HepG2 (cell line): Measurements from ENCODE around the gene SLCO2A1. TPM values are rescaled to one million over a fixed set of nuclear protein-coding genes. Genes with fewer than 3 reads are reported as not detected.

ENCODE experiments used
- ATAC-seq: fragments of 200-7000 bp; cut with Tn5 transposase; 3 replicates; pipeline ENCODE4 v1.9.1; 2020; ENCODE audit warnings: mild to moderate bottlenecking, moderate library complexity
- BruUV-seq: library from RNA; stranded (reverse); fragments of 400-500 nt; replicated peaks from 2 replicates; lab custom pipeline; 2021; lab: Mats Ljungman, UMichigan
- CTCF ChIA-PET: fragments of 300-600 bp; formaldehyde crosslinking; extraction: SDS; loops from one replicate; lab custom pipeline; 2021; ENCODE audit warnings: low total read pairs, inconsistent platforms, low intra/inter-chr PET ratio; lab: Yijun Ruan, JAX
- POLR2A ChIA-PET: fragments of 350-600 bp; sonication (Branson Sonifier 250); formaldehyde crosslinking; loops from one replicate; lab custom pipeline; 2020; ENCODE audit warnings: antibody characterized with exemption, inconsistent platforms; lab: Yijun Ruan, JAX
- DNase-seq: peaks from one replicate; pipeline ENCODE4 v3.0.0-alpha.2; 2015; ENCODE audit warnings: low spot score
- FAIRE-seq: peaks from 3 replicates; lab custom pipeline; 2011; peaks lifted over from hg19 to GRCh38; lab: Jason Lieb, UNC
- H2AFZ ChIP-seq: one replicate; pipeline ENCODE4 v1.6.1; 2011; ENCODE audit warnings: low read length, inconsistent platforms
- H3K27ac ChIP-seq: fragments of 300-600 bp; 3 replicates; pipeline ENCODE4 v1.8.0; 2011; ENCODE audit warnings: mixed run types, mild to moderate bottlenecking, mixed read lengths, low read length, inconsistent platforms; ENCODE audit not compliant: insufficient read depth; ENCODE audit errors: extremely low read length
- H3K27me3 ChIP-seq, 2 experiments: fragments of 200-600 bp in 1 of 2; 2 replicates in 1 of 2; 3 replicates in 1 of 2; pipeline versions ENCODE4 v1.6.0 to v1.8.0; 2011; ENCODE audit warnings: low read length in 2 of 2, mild to moderate bottlenecking in 2 of 2, moderate library complexity in 2 of 2, inconsistent platforms in 1 of 2; ENCODE audit not compliant: insufficient read depth in 2 of 2, control insufficient read depth in 1 of 2
- H3K36me3 ChIP-seq, 2 experiments: fragments of 200-600 bp in 1 of 2; replicated peaks in 1 of 2; 2 replicates in 1 of 2; 3 replicates in 1 of 2; pipeline versions ENCODE4 v1.5.1 to v1.8.0; 2011; ENCODE audit warnings: low read length in 2 of 2, inconsistent platforms in 1 of 2; ENCODE audit not compliant: insufficient read depth in 2 of 2, control insufficient read depth in 1 of 2
- H3K4me1 ChIP-seq: 2 replicates; pipeline ENCODE4 v1.5.1; 2012; ENCODE audit warnings: low read length, inconsistent platforms; ENCODE audit not compliant: insufficient read depth
- H3K4me2 ChIP-seq: 2 replicates; pipeline ENCODE4 v1.6.0; 2011; ENCODE audit warnings: low read depth, low read length, inconsistent platforms
- H3K4me3 ChIP-seq, 3 experiments: fragments of 200-600 bp in 1 of 3; sonication (generic), shearing (Covaris generic) in 1 of 3; replicated peaks in 1 of 3; 2 replicates each; pipeline ENCODE4 v1.5.1; 2011 to 2016; ENCODE audit warnings: low read length in 3 of 3, inconsistent platforms in 2 of 3, low read depth in 2 of 3, mild to moderate bottlenecking in 2 of 3, control low read depth in 1 of 3, mixed read lengths in 1 of 3; ENCODE audit not compliant: insufficient read depth in 1 of 3
- H3K79me2 ChIP-seq: one replicate; pipeline ENCODE4 v1.6.1; 2011; ENCODE audit warnings: low read length, inconsistent platforms; ENCODE audit not compliant: insufficient read depth
- H3K9ac ChIP-seq: 2 replicates; pipeline ENCODE4 v1.6.0; 2011; ENCODE audit warnings: mild to moderate bottlenecking, low read depth, low read length, inconsistent platforms; ENCODE audit not compliant: insufficient read depth
- H3K9me3 ChIP-seq: 2 replicates; pipeline ENCODE4 v1.5.1; 2012; ENCODE audit warnings: mild to moderate bottlenecking, low read length
- H4K20me1 ChIP-seq: 2 replicates; pipeline ENCODE4 v1.6.0; 2011; ENCODE audit warnings: inconsistent platforms, mild to moderate bottlenecking, low read length, moderate library complexity; ENCODE audit not compliant: insufficient read depth
- ERF ChIP-seq: IDR thresholded peaks from 2 replicates; pipeline ENCODE4 v1.6.1; 2018; ENCODE audit warnings: missing biosample characterization, missing genetic modification reagents
- FOXA1 ChIP-seq, 2 experiments: fragments of 450-650 bp in 1 of 2; sonication (generic) in 1 of 2; formaldehyde crosslinking in 1 of 2; IDR thresholded peaks; 2 replicates each; pipeline versions ENCODE4 v1.4.0 to v1.6.1; 2016 to 2020; ENCODE audit warnings: missing genetic modification reagents in 1 of 2
- GATAD2A ChIP-seq: IDR thresholded peaks from 2 replicates; pipeline ENCODE4 v1.6.1; 2016
- NR2F2 ChIP-seq: IDR thresholded peaks from 2 replicates; pipeline ENCODE4 v1.6.1; 2012; ENCODE audit warnings: low read depth, inconsistent platforms, borderline replicate concordance
- ZNF382 ChIP-seq: sonication (generic); formaldehyde crosslinking; IDR thresholded peaks from 2 replicates; pipeline ENCODE4 v1.5.0; 2020; ENCODE audit warnings: missing genetic modification reagents, mild to moderate bottlenecking, borderline replicate concordance
- ZNF644 ChIP-seq: IDR thresholded peaks from 2 replicates; pipeline ENCODE4 v1.6.1; 2016; ENCODE audit warnings: low read depth
- WGBS: methylation state at CpG from one replicate; pipeline ENCODE4 v1.1.6; 2017; ENCODE audit warnings: low lambda C conversion rate; 5-methylcytosine and 5-hydroxymethylcytosine counted together
- in situ Hi-C: cut with HindIII; loops from 2 replicates; pipeline ENCODE4 v1.10.0; 2017; ENCODE audit warnings: low pct_unique_long_range_greater_than_20kb; ENCODE audit not compliant: extremely low pct_ligation_motif_present
- intact Hi-C: fragments of 100-400 bp; cut with micrococcal nuclease; formaldehyde crosslinking; loops from one replicate; pipeline ENCODE4 v1.10.0; 2022; ENCODE audit not compliant: unreplicated experiment
- polyA plus RNA-seq, 8 experiments: library from polyadenylated mRNA; depleted of rRNA in 3 of 8; stranded (reverse) in 7 of 8; unstranded in 1 of 8; fragments of >200 nt; fragmentation: Illumina TruSeq in 4 of 8; extraction: Trizol in 4 of 8; gene quantifications; 2 replicates each; pipeline versions ENCODE4 v1.2.1 to v1.2.3, GENCODE V29; 2011 to 2016; ENCODE audit warnings: low read depth in 4 of 8, missing spikeins in 1 of 8, mixed read lengths in 1 of 8; ENCODE audit not compliant: insufficient read depth in 1 of 8
- total RNA-seq, 5 experiments: library from RNA; depleted of rRNA; stranded (reverse); fragments of >200 nt; fragmentation: Illumina TruSeq; extraction: Trizol; gene quantifications; 2 replicates each; pipeline ENCODE4 v1.2.3, GENCODE V29; 2016; ENCODE audit warnings: low read depth in 1 of 5
- TF ChIP-seq, protein P1 (sequence below): fragments of 450-650 bp; IDR thresholded peaks from 2 replicates; pipeline ENCODE4 v1.6.1; 2016

Gene SLCO2A1
- total and polyA plus RNA-seq, 2 of the 13 experiments (the other 11 are each of a cell fraction or from before 2014, with no cell fraction given), result 0.04 TPM; not detected in 1

DNA sequence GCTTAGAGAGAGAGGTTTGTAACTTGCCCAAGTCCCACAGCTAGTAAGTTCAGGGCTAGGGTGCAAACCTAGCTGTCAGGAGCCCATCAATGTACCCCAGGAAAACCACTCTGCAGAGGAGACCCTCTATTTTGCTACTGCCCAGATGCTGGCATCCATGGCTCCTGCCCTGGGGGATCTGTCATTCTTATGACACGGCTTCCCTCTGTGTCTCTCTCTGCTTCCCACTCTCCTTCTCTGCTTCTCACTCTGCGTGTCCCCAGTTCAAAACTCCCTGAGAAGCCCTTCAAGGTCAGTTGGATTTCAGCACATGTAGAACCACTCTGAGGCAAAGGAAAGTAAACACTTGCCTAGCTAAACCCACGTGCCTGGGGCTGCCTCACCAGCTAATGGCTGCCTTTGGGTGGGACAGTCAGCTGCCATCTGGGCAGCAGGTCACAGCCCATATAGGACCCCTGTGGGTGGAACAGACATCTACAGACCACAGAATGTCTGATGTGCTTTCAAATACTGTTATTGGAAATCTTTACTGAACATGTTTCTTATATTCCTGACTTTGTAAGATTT, 29.4 kb upstream of the SLCO2A1 start:
- ATAC-seq, result peak; percentile 9; the same call in 1 of the 3 replicates
- H3K4me1 ChIP-seq, result peaks cover 59% of the 10 kb centered on the region
- H3K9ac ChIP-seq, result no peak overlapping the region
- no peak overlapping the region for H3K27ac ChIP-seq
- FAIRE-seq, result no peak
- in situ Hi-C loops, result no loop called here
- 0% methylated on average over 2 of the region's 3 CpGs for WGBS
- no peak for TF ChIP-seq ZNF382 (CRISPR knock-in tag)
- 0 out of 2 replicates have a peak, but pooled peaks have one; percentile 15 for TF ChIP-seq ZNF644 (CRISPR knock-in tag)
- peak; percentile 19; the same call in 1 of the 2 replicates for TF ChIP-seq GATAD2A
- TF ChIP-seq FOXA1 (IDR thresholded peaks at IDR 0.05), result no peak
- 0 out of 2 replicates have a peak, but pooled peaks have one; percentile 11 for TF ChIP-seq FOXA1 (CRISPR knock-in tag; IDR thresholded peaks at IDR 0.05)
- TF ChIP-seq, protein P1, sequence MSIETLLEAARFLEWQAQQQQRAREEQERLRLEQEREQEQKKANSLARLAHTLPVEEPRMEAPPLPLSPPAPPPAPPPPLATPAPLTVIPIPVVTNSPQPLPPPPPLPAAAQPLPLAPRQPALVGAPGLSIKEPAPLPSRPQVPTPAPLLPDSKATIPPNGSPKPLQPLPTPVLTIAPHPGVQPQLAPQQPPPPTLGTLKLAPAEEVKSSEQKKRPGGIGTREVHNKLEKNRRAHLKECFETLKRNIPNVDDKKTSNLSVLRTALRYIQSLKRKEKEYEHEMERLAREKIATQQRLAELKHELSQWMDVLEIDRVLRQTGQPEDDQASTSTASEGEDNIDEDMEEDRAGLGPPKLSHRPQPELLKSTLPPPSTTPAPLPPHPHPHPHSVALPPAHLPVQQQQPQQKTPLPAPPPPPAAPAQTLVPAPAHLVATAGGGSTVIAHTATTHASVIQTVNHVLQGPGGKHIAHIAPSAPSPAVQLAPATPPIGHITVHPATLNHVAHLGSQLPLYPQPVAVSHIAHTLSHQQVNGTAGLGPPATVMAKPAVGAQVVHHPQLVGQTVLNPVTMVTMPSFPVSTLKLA, result peak; percentile 26; the same call in 1 of the 2 replicates
- no peak for TF ChIP-seq NR2F2
- 0 out of 2 replicates have a peak, but pooled peaks have one; percentile 6 for TF ChIP-seq ERF (CRISPR knock-in tag)
- H4K20me1 ChIP-seq, result no peaks in the 10 kb centered on the region
- POLR2A ChIA-PET, result interaction anchor here (0.7 kb wide), 1 partner anchor 20 kb away, joined by 3 read pairs; no protein-coding TSS in a partner anchor
- H3K4me2 ChIP-seq, result no peak overlapping the region
- no TSS peak for BruUV-seq
- intact Hi-C loops, result no loop called here
- DNase-seq, result no peak
- no peak overlapping the region for H3K4me3 ChIP-seq
- no peaks in the 10 kb centered on the region for H3K79me2 ChIP-seq
- H3K36me3 ChIP-seq, result no peaks in the 10 kb centered on the region
- CTCF ChIA-PET, result no interaction called here
- H3K27me3 ChIP-seq, result no peaks in the 10 kb centered on the region; a peak in 3 of 5 replicates
- no peak overlapping the region for H2AFZ ChIP-seq
- H3K9me3 ChIP-seq, result no peaks in the 10 kb centered on the region
